Spinal cord (tissue), 10 donors: ENCODE measurements around the gene CIB4. TPM values are rescaled to one million over a fixed set of nuclear protein-coding genes. Genes with fewer than 3 reads are reported as not detected.

ENCODE experiments used
- DNase-seq, 6 donors: peaks; one replicate each; pipeline versions ENCODE4 v3.0.0 to v3.0.0-alpha.2; 2013 to 2015; ENCODE audit warnings: low spot score in 6 of 6, low read depth in 4 of 6
- H3K27ac ChIP-seq: one replicate; pipeline ENCODE4 v1.5.1; 2013; ENCODE audit warnings: low read depth, low read length, control low read depth
- H3K27me3 ChIP-seq: one replicate; pipeline ENCODE4 v1.6.1; 2013; ENCODE audit warnings: low read length; ENCODE audit not compliant: control insufficient read depth, insufficient read depth
- H3K36me3 ChIP-seq: one replicate; pipeline ENCODE4 v1.6.1; 2013; ENCODE audit warnings: low read length; ENCODE audit not compliant: control insufficient read depth, insufficient read depth
- H3K4me1 ChIP-seq: one replicate; pipeline ENCODE4 v1.6.1; 2013; ENCODE audit warnings: low read length; ENCODE audit not compliant: control insufficient read depth, insufficient read depth
- H3K4me3 ChIP-seq: one replicate; pipeline ENCODE4 v1.5.1; 2013; ENCODE audit warnings: low read depth, low read length, control low read depth
- H3K9me3 ChIP-seq: one replicate; pipeline ENCODE4 v1.6.1; 2013; ENCODE audit warnings: low read length; ENCODE audit not compliant: control insufficient read depth, insufficient read depth
- WGBS: methylation state at CpG from one replicate; pipeline ENCODE4 v1.1.5; 2013; ENCODE audit warnings: missing lambda C conversion rate; ENCODE audit not compliant: insufficient coverage; 5-methylcytosine and 5-hydroxymethylcytosine counted together
- polyA plus RNA-seq, 2 donors: library from polyadenylated mRNA; unstranded; fragments of 120-200 nt; gene quantifications; one replicate each; pipeline ENCODE4 v1.2.1, GENCODE V29; 2013; ENCODE audit not compliant: insufficient read length in 2 of 2
- total RNA-seq, 2 donors: library from RNA; depleted of rRNA in 1 of 2; stranded (reverse); fragments of 120-200 nt in 1 of 2; fragments of >200 nt in 1 of 2; gene quantifications; one replicate each; pipeline versions ENCODE4 v1.2.3 to v1.2.4, GENCODE V29; 2013 to 2014
- donor health status: healthy.

CIB4 gene
- total and polyA plus RNA-seq, 4 donors = 0.27 to 0.83 (median 0.50) TPM; not detected in 1

- no peak for DNase-seq
- Histone ChIP-seq H3K27me3 (no peaks in the 10 kb centered on the region), H3K27ac (no peak overlapping the region), H3K9me3 (no peaks in the 10 kb centered on the region), H3K4me3 (no peak overlapping the region), H3K36me3 (no peaks in the 10 kb centered on the region), H3K4me1 (peaks cover 6% of the 10 kb centered on the region)
- WGBS = 78% methylated on average over 3 of the region's 3 CpGs
Observed at GRCh38 chr2:26654061-26654340, 12.8 kb upstream of the CIB4 start.

DNA sequence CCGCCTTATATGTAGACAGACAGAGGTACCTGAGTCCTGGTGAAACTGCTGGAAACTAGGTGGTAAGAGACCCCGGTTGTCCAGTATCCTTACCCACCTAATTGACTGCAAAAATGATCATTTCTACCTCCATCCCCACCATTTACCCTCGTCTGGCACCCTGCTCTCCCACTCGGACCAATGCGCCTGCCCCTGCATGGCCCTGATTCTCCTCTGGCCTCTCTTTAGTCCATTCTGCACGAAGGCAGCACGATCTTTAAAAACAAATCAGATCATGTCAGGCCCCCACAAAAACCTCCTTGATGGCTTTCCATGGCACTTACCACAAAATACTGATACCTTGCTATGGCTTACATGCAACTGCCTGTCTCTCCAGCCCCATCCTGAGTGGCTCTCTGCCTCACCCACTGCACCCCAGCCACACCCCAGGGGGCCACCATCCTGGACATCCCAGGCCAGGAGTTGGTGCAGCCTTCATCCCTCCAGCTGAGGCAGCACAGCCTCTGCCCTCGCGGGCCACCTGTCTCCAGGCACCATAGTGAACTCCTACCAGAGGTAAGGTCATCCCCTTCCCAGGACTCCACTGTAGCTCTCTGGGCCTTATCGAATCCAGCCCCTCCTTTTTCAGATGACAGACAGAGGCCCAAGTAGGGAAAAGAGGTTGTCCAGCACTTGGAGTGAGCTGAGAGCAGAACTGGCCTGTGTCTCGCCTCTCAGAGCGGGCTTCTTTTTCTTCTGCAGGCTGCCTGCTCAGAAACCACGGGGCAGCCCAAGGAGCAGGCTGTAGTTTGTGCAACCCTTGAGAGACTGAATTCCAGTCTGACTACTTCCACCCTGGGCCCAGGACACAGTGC is 12.3 kb upstream of the CIB4 start:
- no peaks in the 10 kb centered on the region for H3K9me3 ChIP-seq
- no peak overlapping the region for H3K27ac ChIP-seq
- WGBS = 87% methylated on average over 12 of the region's 13 CpGs
- no peak overlapping the region for H3K4me3 ChIP-seq
- DNase-seq = no peak
- peaks cover 6% of the 10 kb centered on the region for H3K4me1 ChIP-seq
- no peaks in the 10 kb centered on the region for H3K27me3 ChIP-seq
- H3K36me3 ChIP-seq = no peaks in the 10 kb centered on the region

DNA sequence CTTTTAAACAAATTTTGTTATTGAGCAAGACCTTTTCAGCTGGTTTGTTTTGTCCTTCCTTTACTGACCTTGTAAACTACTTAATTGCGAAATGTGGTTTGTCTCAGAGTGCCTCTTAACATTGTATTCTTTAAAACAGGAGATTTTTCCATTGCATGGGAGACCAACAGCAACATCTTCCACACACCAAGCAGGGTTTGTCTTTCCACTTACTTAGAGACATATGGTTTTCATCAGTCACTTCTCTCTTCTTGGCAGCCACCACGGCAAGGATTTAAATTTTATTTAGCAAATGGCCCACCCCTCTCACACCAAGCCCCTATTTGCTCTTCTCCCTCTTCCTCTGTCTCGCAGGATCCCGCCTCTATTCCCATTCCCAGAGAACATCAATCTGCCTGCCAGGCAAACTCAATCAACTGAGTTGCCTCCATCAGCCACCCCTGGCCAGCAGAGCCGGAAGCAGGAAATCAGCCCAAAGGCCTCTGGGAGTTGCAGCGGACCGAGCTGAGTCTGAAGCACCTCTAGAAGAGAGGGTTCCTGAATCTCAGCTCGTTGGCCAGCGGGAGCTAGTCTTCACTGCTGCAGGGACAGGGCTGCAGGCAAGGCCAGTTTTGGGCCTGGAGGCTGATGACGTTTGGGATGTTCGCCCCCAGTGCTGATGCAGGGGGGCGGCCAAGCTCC is 11.3 kb upstream of the CIB4 start:
- Histone ChIP-seq H3K36me3 (no peaks in the 10 kb centered on the region), H3K9me3 (no peaks in the 10 kb centered on the region), H3K27ac (peak overlapping the region; percentile 33), H3K4me3 (no peak overlapping the region), H3K4me1 (peaks cover 9% of the 10 kb centered on the region), H3K27me3 (no peaks in the 10 kb centered on the region)
- WGBS = 77% methylated on average over 11 of the region's 12 CpGs
- peak in 1 of 6 donors; percentile 43 for DNase-seq

DNA sequence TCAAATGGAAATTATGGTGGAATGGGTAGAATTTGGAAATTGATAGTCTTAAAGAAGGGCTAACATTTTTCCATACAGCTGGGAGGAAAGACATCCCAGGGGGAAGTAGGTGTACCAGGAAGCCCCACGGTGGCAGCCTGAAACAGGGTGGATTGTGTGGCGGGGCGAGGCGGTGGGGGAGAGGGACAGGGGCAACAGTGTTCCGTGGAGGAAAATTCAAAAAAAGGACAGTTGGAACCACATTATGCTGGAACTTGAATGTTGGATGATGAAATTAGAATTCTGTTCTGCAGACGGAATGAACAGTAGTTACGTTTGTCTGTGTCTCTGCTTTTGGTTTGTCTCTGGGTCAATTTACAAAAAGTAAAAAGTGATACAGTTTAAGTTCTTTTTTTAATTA is 10.6 kb upstream of the CIB4 start:
- H3K4me3 ChIP-seq = no peak overlapping the region
- H3K27ac ChIP-seq = peak overlapping the region; percentile 33
- no peaks in the 10 kb centered on the region for H3K36me3 ChIP-seq
- H3K27me3 ChIP-seq = no peaks in the 10 kb centered on the region
- peaks cover 15% of the 10 kb centered on the region for H3K4me1 ChIP-seq
- DNase-seq = no peak
- H3K9me3 ChIP-seq = no peaks in the 10 kb centered on the region
- WGBS = 94% methylated on average over 5 of the region's 7 CpGs

DNA sequence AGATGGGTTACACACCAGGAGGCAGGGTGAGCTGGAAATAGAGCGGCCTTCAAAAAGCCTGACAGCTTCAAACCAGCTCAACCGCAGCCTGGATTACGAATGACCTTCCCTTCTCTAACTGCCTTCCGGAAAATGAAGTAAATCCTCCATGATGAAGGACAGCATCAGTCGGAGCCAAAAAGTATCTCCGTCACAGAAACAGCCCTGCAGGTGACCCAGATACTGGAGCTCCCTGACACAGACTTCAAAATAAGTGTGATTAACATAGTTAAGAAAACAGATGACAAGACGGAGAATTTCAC is 10.3 kb upstream of the CIB4 start:
- H3K27ac ChIP-seq = no peak overlapping the region
- no peak overlapping the region for H3K4me3 ChIP-seq
- H3K36me3 ChIP-seq = no peaks in the 10 kb centered on the region
- H3K9me3 ChIP-seq = no peaks in the 10 kb centered on the region
- H3K4me1 ChIP-seq = peaks cover 15% of the 10 kb centered on the region
- 100% methylated on average over 3 of the region's 7 CpGs for WGBS
- no peak for DNase-seq
- H3K27me3 ChIP-seq = no peaks in the 10 kb centered on the region

DNA sequence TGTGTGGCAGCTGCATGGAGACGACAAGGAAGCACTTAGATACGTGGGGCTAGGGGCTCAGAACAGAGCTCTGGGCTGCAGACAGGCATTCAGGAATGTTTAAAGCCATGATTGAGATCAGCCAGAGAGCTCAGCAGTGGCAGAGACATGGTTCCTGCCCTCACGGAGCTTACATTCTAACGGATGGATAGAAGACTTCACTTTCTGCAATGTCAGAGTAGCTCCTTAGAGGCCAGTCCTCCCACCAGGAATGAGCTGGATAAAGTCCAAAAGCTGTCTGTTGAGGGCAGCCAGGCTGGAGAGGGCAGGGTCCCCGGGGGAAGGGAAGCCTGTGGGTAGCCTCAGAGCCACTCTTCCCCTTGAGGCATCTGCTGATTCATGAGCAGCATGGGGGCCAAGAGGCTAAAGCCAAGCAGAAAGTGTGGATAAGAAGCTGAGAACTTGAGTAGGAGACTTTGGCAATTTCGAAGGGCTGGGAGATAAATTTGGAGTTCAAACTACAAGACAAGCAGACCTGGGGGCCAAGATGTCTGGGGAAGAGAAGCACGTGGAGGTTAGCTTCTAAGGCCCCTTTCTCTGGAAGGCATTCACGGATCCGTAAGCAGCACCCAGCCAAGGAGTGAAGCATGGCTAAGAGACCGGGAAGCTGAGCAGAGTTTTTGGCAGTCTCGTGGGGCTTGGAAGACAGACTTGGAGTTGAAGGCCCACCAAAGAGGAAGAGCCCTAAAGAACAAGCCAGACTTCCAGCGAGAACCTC is 9.7 kb upstream of the CIB4 start:
- no peaks in the 10 kb centered on the region for H3K27me3 ChIP-seq
- H3K36me3 ChIP-seq = no peaks in the 10 kb centered on the region
- peaks cover 15% of the 10 kb centered on the region for H3K4me1 ChIP-seq
- H3K4me3 ChIP-seq = no peak overlapping the region
- 85% methylated on average over 12 of the region's 12 CpGs for WGBS
- peak in 1 of 6 donors; percentile 43 for DNase-seq
- no peaks in the 10 kb centered on the region for H3K9me3 ChIP-seq
- no peak overlapping the region for H3K27ac ChIP-seq

DNA sequence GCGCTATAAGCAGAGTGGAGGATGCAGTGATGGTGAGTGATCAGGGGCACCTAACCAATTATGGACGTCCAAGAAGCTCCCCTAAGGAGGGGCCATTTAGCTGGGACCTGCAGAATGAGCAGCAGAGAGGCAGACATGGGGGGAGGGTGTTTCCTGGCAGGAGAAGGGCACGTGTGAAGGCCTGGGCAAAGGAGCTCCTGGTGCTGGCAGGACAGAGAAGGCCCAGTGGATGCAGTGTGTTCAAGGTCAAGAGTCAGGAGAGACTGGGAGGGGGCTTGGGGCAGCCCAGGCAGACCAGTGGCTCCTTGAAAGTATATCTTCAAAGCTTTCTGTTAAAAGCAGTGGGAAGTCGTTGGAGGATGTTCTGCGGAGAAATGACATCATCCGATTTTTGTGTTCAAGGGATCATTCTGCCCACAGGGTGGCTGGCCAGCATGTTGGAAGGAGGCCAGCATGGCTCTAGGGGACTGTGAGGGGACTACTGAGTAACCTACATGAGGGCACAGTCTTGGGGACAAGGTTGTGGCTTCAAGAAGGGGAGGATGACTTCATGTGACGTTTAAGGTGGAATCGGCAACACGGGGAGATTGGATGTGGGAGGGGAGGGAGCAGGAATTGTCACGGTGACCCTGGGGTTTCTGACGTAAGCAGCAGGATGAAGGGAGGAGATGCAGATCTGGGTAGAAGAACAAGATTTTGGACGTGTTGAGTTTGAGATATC is 9.0 kb upstream of the CIB4 start:
- Histone ChIP-seq H3K36me3 (no peaks in the 10 kb centered on the region), H3K27me3 (no peaks in the 10 kb centered on the region), H3K9me3 (no peaks in the 10 kb centered on the region), H3K27ac (no peak overlapping the region), H3K4me1 (peaks cover 15% of the 10 kb centered on the region), H3K4me3 (no peak overlapping the region)
- 75% methylated on average over 12 of the region's 12 CpGs for WGBS
- no peak for DNase-seq

DNA sequence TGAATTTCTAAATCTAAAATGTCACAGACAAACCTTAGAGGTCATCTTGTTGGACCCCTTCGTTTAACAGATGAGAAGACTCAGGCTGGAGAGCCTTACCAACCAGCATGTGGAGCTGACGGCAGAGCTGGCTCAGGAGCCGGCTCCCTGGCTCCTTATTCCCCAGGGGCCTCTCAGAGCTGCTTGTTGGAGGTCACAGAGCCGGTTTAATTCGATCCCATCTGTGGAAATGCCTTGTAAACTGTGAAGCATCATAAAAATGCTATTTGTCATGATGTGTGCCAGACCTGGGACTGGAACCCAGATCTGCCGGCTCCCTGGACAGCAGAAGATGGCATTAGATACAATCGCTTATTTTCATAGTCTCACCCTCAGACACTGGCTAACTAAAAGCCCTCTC is 8.2 kb upstream of the CIB4 start:
- Histone ChIP-seq H3K36me3 (no peaks in the 10 kb centered on the region), H3K9me3 (no peaks in the 10 kb centered on the region), H3K27ac (no peak overlapping the region), H3K27me3 (peaks cover under 1% of the 10 kb centered on the region), H3K4me3 (no peak overlapping the region), H3K4me1 (peaks cover 15% of the 10 kb centered on the region)
- no peak for DNase-seq
- 67% methylated on average over 6 of the region's 7 CpGs for WGBS

DNA sequence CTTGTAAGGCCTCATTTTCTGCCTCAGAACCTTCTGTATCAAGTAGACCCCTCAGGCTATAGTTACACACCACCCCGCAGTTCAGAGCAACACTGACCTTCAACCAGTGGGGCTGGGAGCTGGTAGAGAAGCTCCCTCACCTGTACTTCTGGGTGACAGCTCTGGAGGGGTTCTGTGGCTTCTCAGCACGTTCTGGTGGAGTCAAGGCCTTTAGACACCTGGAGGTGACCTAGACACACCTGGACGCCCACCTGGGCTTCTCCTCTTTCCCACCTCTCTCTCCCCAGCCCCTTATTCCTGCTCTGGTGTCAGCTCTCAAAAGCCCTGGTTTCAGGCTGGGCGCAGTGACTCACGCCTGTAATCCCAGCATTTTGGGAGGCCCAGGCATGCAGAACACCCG is 7.3 kb upstream of the CIB4 start:
- peaks cover 15% of the 10 kb centered on the region for H3K4me1 ChIP-seq
- peaks cover 2% of the 10 kb centered on the region for H3K27me3 ChIP-seq
- WGBS = 97% methylated on average over 4 of the region's 6 CpGs
- no peak overlapping the region for H3K27ac ChIP-seq
- no peak overlapping the region for H3K4me3 ChIP-seq
- H3K36me3 ChIP-seq = no peaks in the 10 kb centered on the region
- H3K9me3 ChIP-seq = no peaks in the 10 kb centered on the region
- DNase-seq = no peak
